Breast epithelium (tissue), 3 donors: ENCODE results near the gene MRPS14.

ENCODE experiments used
- POLR2A ChIP-seq: fragments of 450-650 bp; IDR thresholded peaks from one replicate; pipeline ENCODE4 v1.6.1; 2016; ENCODE audit warnings: antibody characterized with exemption, mild to moderate bottlenecking, moderate library complexity
- POLR2AphosphoS5 ChIP-seq, 3 donors: sonication (generic); formaldehyde crosslinking; IDR thresholded peaks; one replicate each; pipeline ENCODE4 v1.6.1; 2017; ENCODE audit warnings: antibody characterized with exemption in 3 of 3
- TF ChIP-seq, protein P1 (sequence below), 3 donors: fragments of 450-650 bp; IDR thresholded peaks; one replicate each; pipeline ENCODE4 v1.5.1; 2016 to 2017; ENCODE audit warnings: antibody characterized with exemption in 3 of 3, mild to moderate bottlenecking in 3 of 3, moderate library complexity in 3 of 3

DNA sequence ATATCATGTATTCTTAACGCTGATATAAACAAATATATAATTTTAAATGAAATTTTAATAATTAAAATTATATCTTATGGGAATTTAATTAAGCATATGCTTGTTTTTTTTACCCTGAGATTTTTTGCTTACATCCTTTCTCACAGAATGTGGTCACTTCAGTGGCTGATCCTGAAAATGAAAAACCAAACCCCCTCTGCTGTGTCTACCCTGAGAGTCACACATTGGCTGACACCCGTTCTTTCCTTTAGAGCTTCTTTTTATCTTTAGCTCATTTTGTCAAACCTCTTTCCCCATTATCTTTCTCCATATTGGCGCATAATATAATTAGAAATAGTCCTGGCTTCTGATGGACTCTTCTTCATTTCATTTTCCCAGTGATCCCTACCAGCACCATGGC is 34.2 kb downstream of the MRPS14 start:
- TF ChIP-seq, protein P1, sequence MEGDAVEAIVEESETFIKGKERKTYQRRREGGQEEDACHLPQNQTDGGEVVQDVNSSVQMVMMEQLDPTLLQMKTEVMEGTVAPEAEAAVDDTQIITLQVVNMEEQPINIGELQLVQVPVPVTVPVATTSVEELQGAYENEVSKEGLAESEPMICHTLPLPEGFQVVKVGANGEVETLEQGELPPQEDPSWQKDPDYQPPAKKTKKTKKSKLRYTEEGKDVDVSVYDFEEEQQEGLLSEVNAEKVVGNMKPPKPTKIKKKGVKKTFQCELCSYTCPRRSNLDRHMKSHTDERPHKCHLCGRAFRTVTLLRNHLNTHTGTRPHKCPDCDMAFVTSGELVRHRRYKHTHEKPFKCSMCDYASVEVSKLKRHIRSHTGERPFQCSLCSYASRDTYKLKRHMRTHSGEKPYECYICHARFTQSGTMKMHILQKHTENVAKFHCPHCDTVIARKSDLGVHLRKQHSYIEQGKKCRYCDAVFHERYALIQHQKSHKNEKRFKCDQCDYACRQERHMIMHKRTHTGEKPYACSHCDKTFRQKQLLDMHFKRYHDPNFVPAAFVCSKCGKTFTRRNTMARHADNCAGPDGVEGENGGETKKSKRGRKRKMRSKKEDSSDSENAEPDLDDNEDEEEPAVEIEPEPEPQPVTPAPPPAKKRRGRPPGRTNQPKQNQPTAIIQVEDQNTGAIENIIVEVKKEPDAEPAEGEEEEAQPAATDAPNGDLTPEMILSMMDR (IDR thresholded peaks at IDR 0.05) = no peak
- TF ChIP-seq POLR2A = no peak
- no peak for TF ChIP-seq POLR2AphosphoS5 (IDR thresholded peaks at IDR 0.05)
